ENCODE results near the gene CAP2.
"Not testable (repeated sequence)": the region's sequence is repeated elsewhere in the genome, so short reads cannot be mapped to it uniquely, and the experiment has no call there.

Gene CAP2

DNA sequence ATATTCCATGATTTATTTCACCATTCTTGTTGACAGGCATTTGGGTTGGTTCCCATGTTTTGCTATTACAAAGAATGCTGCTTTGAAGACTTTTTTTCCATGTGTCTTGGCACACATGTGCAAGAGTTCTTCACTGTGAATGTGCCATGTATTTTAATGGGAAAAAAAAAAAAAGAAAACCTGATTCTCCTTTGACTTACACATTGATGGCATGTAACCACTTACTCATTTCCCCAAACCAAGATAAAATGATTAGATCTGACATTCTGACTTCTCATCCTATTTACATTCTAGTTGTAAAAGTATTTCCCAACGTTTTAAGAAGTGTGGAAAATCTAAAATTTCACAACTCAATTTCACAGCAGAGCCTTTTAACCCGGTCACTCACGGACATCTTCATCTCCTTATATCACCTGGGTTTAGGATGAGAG lies 4.4 kb downstream of the CAP2 start:
- DNase-seq = no peak

DNA sequence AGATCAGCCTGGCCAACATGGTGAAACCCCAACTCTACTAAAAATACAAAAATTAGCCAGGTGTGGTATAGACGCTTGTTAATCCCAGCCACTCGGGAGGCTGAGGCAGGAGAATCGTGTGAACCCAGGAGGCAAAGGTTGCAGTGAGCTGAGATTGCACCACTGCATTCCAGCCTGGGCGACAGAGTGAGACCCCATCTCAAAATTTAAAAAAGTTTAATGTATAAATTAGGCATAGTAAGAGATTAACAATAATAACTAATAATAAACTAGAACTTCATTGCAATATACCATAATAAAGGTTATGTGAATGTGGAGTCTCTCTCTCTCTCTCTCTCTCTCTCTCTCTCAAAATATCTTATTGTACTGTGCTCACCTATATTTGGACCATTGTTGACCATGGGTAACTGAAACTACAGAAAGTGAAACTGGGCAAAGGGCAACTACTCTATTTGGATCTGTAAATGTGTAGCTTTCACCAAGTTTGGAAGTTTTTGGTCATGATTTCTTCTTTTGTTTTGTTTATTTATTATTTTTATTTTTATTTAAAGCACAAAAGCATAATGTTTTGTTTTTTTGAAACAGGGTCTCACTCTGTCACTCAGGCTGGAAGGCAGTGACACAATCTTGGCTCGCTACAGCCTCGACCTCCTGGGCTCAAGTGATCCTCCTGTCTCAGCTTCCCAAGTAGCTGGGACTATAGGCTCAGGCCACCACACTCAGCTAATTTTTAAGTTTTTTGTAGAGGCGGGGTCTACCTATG lies 12.0 kb downstream of the CAP2 start:
- not testable (repeated sequence) for DNase-seq

DNA sequence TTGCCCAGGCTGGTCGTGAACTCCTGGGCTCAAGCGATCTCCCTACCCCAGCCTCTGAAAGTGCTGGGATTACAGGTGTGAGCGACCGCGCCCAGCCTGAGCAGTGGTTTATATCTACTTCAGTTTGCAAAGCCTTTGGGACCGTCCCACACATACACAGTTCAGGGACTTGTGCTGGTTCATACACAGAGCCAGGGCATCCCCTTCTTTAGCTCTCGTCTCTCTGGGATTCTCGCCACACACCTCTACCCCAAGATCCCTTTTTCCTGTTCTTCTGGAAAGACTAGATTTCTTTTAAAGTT lies 12.5 kb downstream of the CAP2 start:
- no peak for DNase-seq

DNA sequence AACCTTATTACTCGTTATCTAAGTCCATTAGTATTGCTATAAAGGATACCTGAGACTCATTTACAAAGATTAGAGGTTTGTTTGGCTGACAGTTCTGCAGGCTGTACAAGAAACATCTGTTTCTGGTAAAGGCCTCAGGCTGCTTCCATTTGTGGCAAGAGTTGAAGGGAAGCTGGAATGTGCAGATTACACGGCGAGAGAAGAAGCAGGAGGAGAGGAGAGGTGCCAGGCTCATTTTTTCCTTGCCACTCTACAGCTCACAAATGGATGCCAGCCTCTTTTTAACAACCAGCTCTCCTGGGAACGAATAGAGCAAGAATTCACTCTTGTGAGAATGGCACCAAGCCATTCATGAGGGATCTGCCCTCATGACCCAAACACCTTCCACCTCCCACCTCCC lies 14.7 kb downstream of the CAP2 start:
- DNase-seq = no peak

DNA sequence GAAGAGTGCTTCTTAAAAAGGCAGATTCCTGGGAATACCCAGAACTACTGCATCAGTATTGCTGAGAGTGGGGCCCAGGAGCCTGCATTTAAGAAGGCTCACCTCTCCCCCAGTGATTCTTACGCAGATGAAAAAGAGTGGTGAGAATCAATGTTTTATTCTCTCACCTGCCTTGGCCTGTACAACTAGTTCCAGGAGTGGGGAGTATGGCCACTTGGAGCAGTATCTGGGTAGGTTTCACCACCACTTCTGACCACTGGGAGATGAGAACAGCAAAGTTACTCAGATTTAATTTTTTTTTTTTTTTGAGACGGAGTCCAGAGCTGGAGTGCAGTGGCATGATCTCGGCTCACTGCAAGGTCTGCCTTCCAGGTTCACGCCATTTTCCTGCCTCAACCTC lies 16.9 kb downstream of the CAP2 start:
- DNase-seq = no peak

DNA sequence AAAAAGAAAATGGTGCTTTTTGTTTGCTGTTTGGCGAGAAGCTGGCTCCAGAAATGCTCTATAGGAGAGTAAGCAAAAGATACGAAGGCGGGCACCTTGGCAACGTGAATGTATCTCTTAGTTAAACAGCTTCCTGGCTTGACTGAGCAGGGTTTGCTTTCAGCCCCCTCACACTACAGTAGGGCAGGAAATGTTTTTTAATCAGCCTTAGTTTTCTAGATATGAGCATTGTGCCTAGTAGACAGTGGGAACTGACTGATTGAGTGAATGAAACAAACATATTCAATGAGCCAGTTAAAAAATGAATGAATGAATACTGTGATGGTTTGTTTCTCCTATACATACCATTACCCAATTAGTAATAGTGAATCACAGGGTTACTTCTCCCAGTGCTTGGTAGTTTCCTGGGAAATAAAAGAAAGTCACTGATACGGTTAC lies 19.9 kb downstream of the CAP2 start:
- no peak for DNase-seq

DNA sequence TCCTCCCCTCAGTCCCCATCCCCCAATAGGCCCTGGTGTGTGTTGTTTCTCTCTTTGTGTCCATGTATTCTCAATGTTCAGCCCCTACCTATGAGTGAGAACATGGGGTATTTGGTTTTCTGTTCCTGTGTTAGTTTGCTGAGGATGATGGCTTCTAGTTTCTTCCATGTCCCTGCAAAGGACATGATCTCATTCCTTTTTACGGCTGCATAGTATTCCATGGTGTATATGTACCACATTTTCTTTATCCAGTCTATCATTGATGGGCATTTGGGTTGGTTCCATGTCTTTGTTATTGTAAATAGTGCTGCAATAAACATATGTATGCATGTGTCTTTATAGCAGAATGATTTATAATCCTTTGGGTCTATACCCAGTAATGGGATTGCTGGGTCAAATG lies 21.0 kb downstream of the CAP2 start:
- DNase-seq = not testable (repeated sequence)

DNA sequence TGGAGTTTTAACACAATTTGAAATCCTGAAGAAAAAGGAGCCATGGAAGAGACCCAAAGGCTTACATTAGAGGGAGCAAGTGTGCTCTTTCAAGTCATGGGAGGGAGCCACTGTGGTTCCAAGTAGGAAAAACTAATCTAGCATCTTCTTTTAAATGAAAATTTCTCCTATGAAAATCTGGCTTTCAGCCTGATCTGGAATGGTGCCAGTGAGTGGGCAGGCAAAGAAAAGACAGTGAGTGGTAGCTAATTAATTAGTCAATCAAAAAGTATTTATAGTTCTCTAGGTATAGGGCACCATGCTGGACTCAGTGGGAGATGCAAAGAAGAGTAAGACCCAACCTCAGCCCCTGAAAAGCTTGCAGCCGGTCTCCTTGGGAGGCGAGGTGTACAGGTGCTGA lies 21.9 kb downstream of the CAP2 start:
- no peak for DNase-seq

DNA sequence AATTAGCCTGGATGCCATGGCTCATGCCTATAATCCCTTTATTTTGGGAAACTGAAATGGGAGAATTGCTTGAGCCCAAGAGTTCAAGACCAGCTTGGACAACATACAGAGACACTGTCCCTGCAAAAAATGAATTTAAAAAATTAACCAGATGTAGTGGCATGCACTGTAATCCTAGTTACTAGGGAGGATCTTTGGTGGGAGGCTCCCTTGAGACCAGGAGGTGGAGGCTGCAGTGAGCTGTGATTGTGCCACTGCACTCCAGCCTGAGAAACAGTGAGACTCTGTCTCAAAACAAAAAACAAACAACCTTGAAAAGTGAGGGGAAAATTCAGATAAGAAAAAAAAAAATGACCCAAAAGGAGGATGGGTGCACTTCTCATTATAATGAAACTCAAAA lies 23.4 kb downstream of the CAP2 start:
- DNase-seq = no peak

DNA sequence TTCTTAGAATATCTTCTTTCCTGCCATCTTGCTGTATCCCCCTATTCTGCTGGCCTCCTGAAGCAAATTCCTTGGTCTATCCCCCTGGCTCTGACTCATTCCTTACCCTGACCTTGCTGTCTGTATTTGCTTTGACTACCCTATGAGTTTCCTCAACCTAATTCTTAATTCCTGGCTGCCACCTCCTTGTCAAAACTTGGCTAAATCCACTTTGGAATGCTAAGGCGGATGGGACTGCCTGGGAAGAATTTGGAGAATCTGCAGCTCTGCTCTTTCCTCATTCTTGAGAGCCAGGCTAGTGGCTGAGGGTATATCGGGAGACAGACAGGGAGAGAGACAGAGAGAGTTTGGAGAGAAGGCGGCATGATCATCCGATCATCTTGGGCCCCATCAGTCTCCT lies 24.4 kb downstream of the CAP2 start:
- no peak for DNase-seq

DNA sequence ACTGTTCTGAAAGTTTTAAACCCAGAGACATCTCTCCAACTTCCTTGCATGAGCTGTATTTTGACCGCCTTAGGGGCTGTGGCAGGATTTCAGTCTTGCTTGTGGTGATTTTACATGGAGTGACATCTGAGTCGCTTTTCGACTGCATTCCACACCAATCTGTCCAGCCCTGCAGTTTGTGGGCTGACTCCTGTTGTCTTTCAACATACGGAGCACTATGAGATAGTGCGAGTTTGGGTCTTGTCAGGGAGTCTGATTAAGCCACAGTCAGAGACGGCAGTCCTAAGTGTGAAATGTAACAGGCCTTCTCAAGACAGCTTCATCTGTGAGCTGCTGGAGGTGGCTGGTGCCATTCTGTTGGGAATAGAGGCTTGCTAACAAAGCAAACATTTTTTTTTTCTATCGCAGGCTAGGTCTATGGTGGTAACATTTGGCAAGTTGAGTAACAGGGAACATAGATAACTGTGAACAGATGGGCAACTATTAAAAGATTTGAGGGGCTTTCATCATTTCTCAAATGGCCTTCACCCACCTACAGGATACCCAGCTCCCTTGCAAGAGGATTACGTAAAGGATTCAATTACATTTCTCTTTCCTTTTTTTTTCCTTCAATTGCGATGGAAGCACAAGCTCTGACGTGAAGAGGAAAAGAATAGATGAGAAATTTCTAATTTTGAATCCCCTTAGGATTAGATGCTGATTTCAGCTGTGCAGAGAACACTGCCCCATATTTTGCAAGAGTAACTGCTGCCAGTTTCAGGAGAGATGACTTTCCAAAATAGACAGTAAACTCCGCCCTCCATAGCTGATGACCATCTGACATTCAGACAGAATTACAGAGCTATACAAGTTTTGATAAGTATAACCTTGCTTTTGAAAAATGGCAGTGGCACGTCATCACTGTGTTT lies 25.1 kb downstream of the CAP2 start:
- DNase-seq = no peak

DNA sequence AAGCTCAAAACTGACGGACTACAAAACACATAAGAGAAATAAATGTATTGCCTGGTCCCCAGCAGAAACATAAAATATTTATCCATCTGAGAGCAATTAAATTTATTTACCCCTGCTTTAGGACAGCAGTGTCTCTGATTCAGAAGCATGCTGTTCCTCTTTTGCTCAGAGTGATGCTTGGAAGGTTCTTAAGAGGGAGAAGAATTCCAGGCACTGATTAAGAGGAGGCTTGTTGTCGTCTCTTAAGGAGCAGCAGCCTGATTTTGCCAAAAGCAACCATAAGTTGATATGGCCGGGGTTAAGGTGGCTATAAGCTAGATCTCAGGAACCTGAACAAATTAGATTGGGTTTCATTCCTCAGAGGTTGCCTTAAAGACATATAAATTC lies 25.8 kb downstream of the CAP2 start:
- no peak for DNase-seq

DNA sequence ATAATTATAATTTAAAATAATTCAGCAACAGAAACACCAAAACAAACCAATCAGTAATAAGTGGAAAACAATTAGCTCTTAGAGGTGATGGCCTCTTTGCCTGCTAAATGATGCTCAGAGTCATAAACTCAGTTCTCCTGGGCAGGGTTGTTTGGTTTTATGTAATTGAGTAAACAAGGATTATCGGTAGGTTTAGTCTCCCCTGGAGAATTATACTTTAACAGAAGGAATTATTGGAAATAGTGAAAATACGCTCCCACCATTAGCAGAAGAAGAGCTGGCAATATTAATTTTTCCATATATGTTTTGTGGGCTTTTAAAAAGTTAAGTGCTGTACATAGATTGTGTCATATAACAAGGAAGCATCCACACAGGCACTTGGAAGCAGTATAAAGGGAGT lies 27.0 kb downstream of the CAP2 start:
- no peak for DNase-seq

DNA sequence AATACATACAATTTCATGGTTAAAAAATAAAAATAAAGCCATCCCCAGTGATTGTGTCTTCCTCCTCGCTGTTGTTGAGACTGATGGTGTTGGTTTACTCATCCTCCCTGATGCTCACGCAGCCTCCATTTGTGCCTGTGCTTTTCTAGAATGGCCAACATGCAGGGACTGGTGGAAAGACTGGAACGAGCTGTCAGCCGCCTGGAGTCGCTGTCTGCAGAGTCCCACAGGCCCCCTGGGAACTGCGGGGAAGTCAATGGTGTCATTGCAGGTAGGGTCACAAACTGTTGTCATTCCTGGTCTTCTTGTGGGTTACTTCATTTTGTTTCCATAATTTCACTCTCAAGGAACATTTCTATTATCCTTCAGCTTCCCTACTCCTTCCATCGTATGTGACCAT lies 28.0 kb downstream of the CAP2 start:
- no peak for DNase-seq

DNA sequence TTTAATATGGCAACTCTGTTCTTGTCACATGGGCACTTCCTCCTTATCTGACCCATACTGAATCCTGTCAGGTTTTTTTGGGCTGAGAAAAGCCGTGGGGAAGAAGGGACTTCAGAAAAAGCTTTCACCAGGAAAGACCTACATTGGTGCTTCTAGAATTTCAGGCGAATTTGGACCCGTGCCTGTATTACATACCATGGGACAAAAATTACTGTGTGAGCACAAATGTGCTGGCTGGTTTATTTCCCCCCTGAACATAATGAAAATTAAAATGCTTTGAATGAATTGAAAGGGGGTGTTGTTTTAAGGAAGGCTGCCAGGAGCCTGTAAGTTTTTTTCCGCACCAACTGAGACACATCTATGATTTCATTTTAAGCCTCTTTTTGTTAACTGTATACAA lies 29.6 kb downstream of the CAP2 start:
- no peak for DNase-seq

DNA sequence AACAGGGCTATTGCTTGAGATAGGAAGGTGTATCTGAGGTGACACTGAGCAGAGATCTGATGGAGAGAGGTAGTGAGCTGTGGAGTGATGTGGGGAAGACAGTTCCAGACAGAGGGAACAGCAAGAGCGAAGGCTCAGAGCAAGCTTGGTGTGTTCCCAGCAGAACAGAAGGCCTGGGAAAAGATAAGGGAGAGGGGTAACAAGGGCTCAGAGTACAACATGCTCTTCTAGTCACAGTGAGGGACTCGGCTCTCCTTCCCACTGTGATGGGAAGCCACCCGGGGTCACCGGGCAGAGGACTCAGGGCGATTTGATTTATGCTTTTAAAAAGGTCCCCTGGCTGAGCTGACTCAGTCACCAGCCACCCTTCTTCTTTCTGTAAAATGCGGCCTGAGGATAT lies 33.7 kb downstream of the CAP2 start:
- DNase-seq = no peak

DNA sequence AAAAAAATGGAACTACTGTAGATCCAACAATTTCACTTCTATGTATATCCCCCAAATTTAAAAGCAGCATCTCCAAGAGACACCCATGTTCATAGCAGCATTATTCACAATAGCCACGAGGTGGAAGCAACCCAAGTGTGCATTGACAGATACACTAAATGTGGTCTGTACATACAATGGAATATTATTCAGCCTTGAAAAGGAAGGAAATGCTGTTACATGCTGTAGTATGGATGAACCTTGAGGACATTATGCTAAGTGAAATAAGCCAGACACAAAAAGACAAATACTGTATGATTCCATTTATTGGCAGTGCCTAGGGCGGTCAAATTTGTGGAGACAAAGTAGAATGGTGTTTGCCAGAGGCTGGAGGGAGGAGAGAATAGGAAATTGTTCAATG lies 34.2 kb downstream of the CAP2 start:
- DNase-seq = no peak

DNA sequence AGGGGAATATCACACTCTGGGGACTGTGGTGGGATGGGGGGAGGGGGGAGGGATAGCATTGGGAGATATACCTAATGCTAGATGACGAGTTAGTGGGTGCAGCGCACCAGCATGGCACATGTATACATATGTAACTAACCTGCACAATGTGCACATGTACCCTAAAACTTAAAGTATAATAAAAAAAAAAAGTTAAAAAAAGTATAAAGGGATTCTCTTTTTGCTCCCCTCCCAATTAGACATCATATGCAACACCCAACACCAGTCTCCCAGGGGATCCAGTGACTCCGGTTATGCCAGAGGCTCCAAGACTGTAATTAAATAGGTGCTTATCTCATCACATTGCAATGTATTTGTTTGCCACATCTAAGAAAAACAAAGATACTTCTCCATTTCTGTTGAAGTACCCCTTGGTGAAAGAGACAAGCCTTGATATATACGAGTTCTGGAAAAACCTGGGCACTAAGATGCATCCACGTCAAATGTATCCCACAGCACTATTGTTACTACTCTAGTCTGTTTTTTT lies 35.3 kb downstream of the CAP2 start:
- peak; percentile 5 for DNase-seq

DNA sequence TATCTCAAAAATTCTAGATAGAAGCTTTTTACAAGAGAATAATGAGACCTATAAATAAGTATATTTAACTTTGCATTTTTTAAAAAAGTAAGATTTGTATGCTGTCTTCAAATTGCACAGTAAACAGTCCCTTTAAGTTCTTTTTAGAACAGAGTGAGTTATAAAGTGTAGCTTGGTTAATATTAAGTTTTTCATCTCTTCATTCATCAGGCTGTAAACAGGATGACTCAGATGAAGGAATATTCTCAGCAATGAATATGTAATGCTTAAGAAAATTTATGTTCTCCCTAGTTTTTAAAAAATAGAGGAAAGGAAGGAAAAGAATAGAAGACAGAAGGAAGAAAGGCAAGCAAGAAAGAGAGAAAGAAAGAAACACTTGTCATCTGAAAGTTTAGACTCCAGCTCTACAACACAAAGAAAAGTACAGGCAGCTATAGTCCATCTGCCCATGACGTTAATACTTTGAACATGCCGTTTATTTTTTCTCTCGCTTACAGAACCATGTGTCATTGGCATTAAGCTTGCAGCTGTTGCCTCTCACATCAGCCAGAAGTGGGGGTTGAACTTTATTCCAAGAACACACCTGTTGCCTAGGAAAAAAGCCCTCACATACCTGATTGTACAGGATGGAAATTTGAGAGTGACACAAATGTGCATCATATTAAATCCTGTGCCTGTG lies 36.1 kb downstream of the CAP2 start:
- DNase-seq = peak; percentile 20

DNA sequence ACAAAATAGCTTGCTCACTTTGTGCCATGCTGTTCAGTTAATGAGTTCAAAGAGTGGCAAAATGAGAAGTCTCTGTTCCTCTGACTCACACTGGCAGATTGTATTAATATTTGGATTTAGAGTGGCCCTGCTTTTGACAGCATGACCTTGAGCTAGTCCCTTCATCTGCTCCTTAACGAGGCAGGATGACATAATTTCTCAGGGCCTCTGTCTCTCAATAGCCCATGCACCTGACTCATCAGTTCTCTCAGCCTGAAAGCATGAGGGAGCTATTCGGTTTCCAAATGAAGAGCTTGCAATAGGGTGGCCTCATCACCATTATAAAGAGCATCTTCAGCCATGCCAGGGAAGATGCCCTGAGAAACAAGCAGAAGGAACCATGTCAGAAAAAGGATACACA lies 38.2 kb downstream of the CAP2 start:
- no peak for DNase-seq

DNA sequence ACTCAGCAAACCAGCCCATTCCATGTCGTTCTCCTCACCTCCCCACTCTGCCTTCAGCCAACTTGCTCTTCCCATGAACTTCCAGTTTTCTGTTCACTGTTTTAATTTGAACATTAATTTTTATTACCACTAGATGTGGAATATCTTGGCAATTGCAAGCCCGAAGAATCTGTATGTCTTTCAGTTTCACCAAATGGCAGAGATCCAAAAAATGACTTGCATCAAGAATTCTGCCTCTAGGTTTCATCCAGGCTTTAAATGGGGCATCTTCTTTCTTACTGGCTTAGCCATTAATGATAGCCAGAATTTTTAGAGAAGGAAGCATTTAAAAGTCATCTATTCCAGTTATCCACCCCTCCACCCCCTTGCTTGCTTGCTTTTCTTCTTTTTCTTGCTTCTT lies 39.0 kb downstream of the CAP2 start:
- DNase-seq = no peak

DNA sequence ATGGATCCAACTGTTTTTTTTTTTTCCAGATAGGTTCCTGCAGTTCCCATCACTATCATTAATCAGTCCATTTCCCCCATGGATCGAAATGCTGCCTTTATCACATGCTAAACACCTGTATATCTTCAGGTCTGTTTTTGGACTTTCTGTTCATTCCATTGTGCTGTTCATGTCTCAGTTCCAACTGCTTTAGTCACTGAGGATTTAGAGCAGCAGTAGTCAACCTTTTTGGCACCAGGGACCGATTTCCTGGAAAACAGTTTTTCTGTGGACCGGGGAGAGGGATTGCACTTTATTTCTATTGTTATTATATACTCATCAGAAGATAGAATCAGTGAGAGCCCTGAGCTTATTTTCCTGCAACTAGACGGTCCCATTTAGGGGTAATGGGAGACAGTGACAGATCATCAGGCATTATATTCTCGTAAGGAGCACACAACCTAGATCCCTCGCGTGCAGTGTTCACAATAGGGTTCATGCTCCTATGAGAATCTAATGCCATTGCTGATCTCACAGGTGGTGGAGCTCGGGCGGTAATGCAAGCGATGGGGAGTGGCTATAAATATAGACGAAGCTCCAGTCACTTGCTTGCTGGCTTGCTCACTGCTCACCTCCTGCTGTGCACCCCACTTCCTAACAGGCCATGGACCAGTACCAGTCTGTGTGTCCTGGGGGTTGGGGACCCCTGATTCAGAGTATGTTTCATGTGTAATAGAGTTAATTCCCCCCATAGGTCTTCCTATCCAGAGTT lies 46.0 kb downstream of the CAP2 start:
- no peak for DNase-seq

DNA sequence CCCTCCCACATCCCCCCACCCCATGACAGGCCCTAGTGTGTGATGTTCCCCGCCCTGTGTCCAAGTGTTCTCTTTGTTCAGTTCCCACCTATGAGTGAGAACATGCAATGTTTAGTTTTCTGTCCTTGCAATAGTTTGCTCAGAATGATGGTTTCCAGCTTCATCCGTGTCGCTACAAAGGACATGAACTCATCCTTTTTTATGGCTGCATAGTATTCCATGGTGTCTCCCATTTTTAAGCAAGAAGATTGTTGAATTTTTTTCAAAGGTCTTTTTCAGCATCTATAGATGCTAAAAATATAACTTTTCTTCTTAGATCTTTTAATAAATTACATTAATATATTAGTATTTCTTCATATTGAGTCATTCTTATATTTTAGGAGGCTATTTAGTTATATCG lies 47.4 kb downstream of the CAP2 start:
- DNase-seq = not testable (repeated sequence)
